K562 (cell line): ENCODE data around the gene FIZ1. TPM values are rescaled to one million over a fixed set of nuclear protein-coding genes. Genes with fewer than 3 reads are reported as not detected.

Source experiments
- ATAC-seq: fragments of 200-7000 bp; cut with Tn5 transposase; 3 replicates; pipeline ENCODE4 v1.9.1; 2020; ENCODE audit warnings: moderate library complexity
- Bru-seq: library from RNA; stranded (reverse); fragments of 400-500 nt; gene quantifications from one replicate; lab custom pipeline; 2021; lab: Mats Ljungman, UMichigan
- BruChase-seq, 2 experiments: library from RNA; stranded (reverse); fragments of 400-500 nt; gene quantifications; one replicate each; lab custom pipeline; 2021; lab: Mats Ljungman, UMichigan
- BruUV-seq: library from RNA; stranded (reverse); fragments of 400-500 nt; replicated peaks from 2 replicates; lab custom pipeline; 2021; lab: Mats Ljungman, UMichigan
- CTCF ChIA-PET: fragments of 300-600 bp; formaldehyde crosslinking; extraction: SDS; loops from one replicate; lab custom pipeline; 2021; ENCODE audit warnings: low intra/inter-chr PET ratio; lab: Yijun Ruan, JAX
- POLR2A ChIA-PET: fragments of 300-600, 350-650 bp; sonication (Branson Sonifier 250); formaldehyde crosslinking; extraction: SDS; loops from one replicate; lab custom pipeline; 2021; ENCODE audit warnings: antibody characterized with exemption, inconsistent platforms; lab: Yijun Ruan, JAX
- DNase-seq, 4 experiments: peaks; one replicate each; pipeline versions ENCODE4 v3.0.0 to v3.0.0-alpha.2; 2011 to 2018; ENCODE audit warnings: low spot score in 3 of 4, mixed read lengths in 3 of 4; ENCODE audit errors: extremely low read depth in 1 of 4
- FAIRE-seq: peaks from 2 replicates; lab custom pipeline; 2011; peaks lifted over from hg19 to GRCh38; lab: Jason Lieb, UNC
- H2AFZ ChIP-seq: 2 replicates; pipeline ENCODE4 v1.6.0; 2011; ENCODE audit warnings: low read depth, low read length, control low read depth, inconsistent platforms
- H3K27ac ChIP-seq: fragments of 200-600 bp; 3 replicates; pipeline ENCODE4 v1.8.0; 2011; ENCODE audit warnings: low read depth, mild to moderate bottlenecking, control low read depth, inconsistent platforms, low read length, moderate library complexity, mixed read lengths; ENCODE audit errors: extremely low read depth
- H3K27me3 ChIP-seq, 2 experiments: fragments of 300-600 bp in 1 of 2; 2 replicates in 1 of 2; 3 replicates in 1 of 2; pipeline versions ENCODE4 v1.6.0 to v1.8.0; 2011; ENCODE audit warnings: inconsistent platforms in 2 of 2, low read length in 2 of 2, mild to moderate bottlenecking in 1 of 2, mixed read lengths in 1 of 2, moderate library complexity in 1 of 2; ENCODE audit not compliant: control insufficient read depth in 2 of 2, insufficient read depth in 2 of 2
- H3K36me3 ChIP-seq: fragments of 300-600 bp; 3 replicates; pipeline ENCODE4 v1.8.0; 2011; ENCODE audit warnings: mild to moderate bottlenecking, low read length, inconsistent platforms; ENCODE audit not compliant: control insufficient read depth, insufficient read depth
- H3K4me1 ChIP-seq, 2 experiments: fragments of 200-600 bp in 1 of 2; replicated peaks in 1 of 2; 2 replicates in 1 of 2; 3 replicates in 1 of 2; pipeline versions ENCODE4 v1.5.1 to v1.8.0; 2011; ENCODE audit warnings: inconsistent platforms in 2 of 2, low read length in 2 of 2, mild to moderate bottlenecking in 1 of 2, mixed read lengths in 1 of 2, moderate library complexity in 1 of 2; ENCODE audit not compliant: control insufficient read depth in 2 of 2, insufficient read depth in 2 of 2
- H3K4me2 ChIP-seq: 2 replicates; pipeline ENCODE4 v1.6.1; 2011; ENCODE audit warnings: low read length, control low read depth, inconsistent platforms, mixed read lengths; ENCODE audit not compliant: insufficient read depth
- H3K4me3 ChIP-seq: fragments of 200-600 bp; sonication (generic), shearing (Covaris generic); 2 replicates; pipeline ENCODE4 v1.5.1; 2016; ENCODE audit warnings: control low read depth, inconsistent platforms
- H3K79me2 ChIP-seq: fragments of 200-600 bp; 3 replicates; pipeline ENCODE4 v1.8.0; 2011; ENCODE audit warnings: low read length, inconsistent platforms; ENCODE audit not compliant: control insufficient read depth, insufficient read depth
- H3K9ac ChIP-seq, 2 experiments: 2 replicates each; pipeline versions ENCODE4 v1.6.0 to v1.6.1; 2011; ENCODE audit warnings: low read depth in 2 of 2, low read length in 2 of 2, control low read depth in 1 of 2, inconsistent platforms in 1 of 2, mild to moderate bottlenecking in 1 of 2, mixed read lengths in 1 of 2; ENCODE audit not compliant: insufficient read depth in 1 of 2
- H3K9me1 ChIP-seq: one replicate; pipeline ENCODE4 v1.6.0; 2011; ENCODE audit warnings: inconsistent platforms, mild to moderate bottlenecking, low read length, moderate library complexity; ENCODE audit not compliant: control insufficient read depth, insufficient read depth
- H3K9me3 ChIP-seq: replicated peaks from 2 replicates; pipeline ENCODE4 v1.5.1; 2011; ENCODE audit warnings: low read depth, low read length, inconsistent platforms; ENCODE audit not compliant: control insufficient read depth, insufficient read depth
- H4K20me1 ChIP-seq: replicated peaks from 2 replicates; pipeline ENCODE4 v1.6.1; 2011; ENCODE audit warnings: low read length, inconsistent platforms, mixed read lengths; ENCODE audit not compliant: control insufficient read depth, insufficient read depth
- CEBPG ChIP-seq, 3 experiments: fragments of 200-800 bp in 1 of 3; sonication (Bioruptor generic) in 1 of 3; sonication (generic) in 1 of 3; formaldehyde crosslinking in 1 of 3; IDR thresholded peaks in 2 of 3; conservative IDR thresholded peaks in 1 of 3; 2 replicates each; pipeline versions ENCODE4 v1.6.1 to v1.8.0; 2016 to 2022; ENCODE audit warnings: missing compliant biosample characterization in 2 of 3, missing genetic modification characterization in 2 of 3, mild to moderate bottlenecking in 1 of 3, missing genetic modification reagents in 1 of 3
- FOXJ3 ChIP-seq: sonication (generic); formaldehyde crosslinking; IDR thresholded peaks from 2 replicates; pipeline ENCODE4 v1.4.0; 2020; ENCODE audit warnings: mild to moderate bottlenecking, missing genetic modification reagents
- MGA ChIP-seq: fragments of 450-650 bp; IDR thresholded peaks from 2 replicates; pipeline ENCODE4 v1.6.1; 2016; ENCODE audit warnings: mild to moderate bottlenecking, moderate library complexity
- TCF7 ChIP-seq: sonication (generic); IDR thresholded peaks from 2 replicates; pipeline ENCODE4 v1.6.1; 2016; ENCODE audit warnings: antibody characterized with exemption, borderline replicate concordance
- ZNF695 ChIP-seq: fragments of 450-650 bp; formaldehyde crosslinking; IDR thresholded peaks from 2 replicates; pipeline ENCODE4 v1.4.0; 2020; ENCODE audit warnings: mild to moderate bottlenecking, moderate library complexity
- WGBS: fragments of 100-300 bp; shearing (Covaris generic); methylation state at CpG from one replicate; pipeline ENCODE4 v1.1.6; 2016; ENCODE audit warnings: low coverage, mixed read lengths; ENCODE audit not compliant: insufficient coverage; ENCODE audit errors: missing lambda C conversion rate; 5-methylcytosine and 5-hydroxymethylcytosine counted together
- in situ Hi-C: fragments of 300-500 bp; cut with MboI; formaldehyde crosslinking; loops from 4 replicates; pipeline ENCODE4 v1.15.0; 2018; ENCODE audit warnings: inconsistent platforms, mixed read lengths
- intact Hi-C: fragments of 100-400 bp; cut with micrococcal nuclease; formaldehyde crosslinking; loops from 2 replicates; pipeline ENCODE4 v1.14.2; 2022
- long read RNA-seq, 3 experiments: library from polyadenylated mRNA in 2 of 3; library from RNA in 1 of 3; unstranded in 2 of 3; stranded (forward) in 1 of 3; transcript quantifications; one replicate each; pipeline ENCODE4 v2.0.0, GENCODE V29; 2019 to 2022
- polyA minus RNA-seq, 3 experiments: library from RNA; depleted of rRNA, polyadenylated mRNA; stranded (reverse); fragments of >200 nt; gene quantifications; 2 replicates each; pipeline ENCODE4 v1.2.3, GENCODE V29; 2011
- polyA plus RNA-seq, 8 experiments: library from polyadenylated mRNA; depleted of rRNA in 4 of 8; stranded (reverse) in 5 of 8; unstranded in 3 of 8; fragments of >200 nt; fragmentation: Nextera tagmentation in 2 of 8; fragmentation: Illumina TruSeq in 1 of 8; extraction: Ambion mirVana in 2 of 8; extraction: Trizol in 1 of 8; gene quantifications; 2 replicates each; pipeline versions ENCODE4 v1.2.1 to v1.2.3, GENCODE V29; 2011 to 2014; ENCODE audit warnings: inconsistent platforms in 1 of 8, missing spikeins in 1 of 8
- total RNA-seq, 7 experiments: library from RNA; depleted of rRNA in 6 of 7; stranded (reverse); fragments of >200 nt in 6 of 7; fragmentation: Illumina TruSeq in 2 of 7; extraction: Trizol in 2 of 7; gene quantifications; 2 replicates each; pipeline versions ENCODE4 v1.2.1 to v1.2.3, GENCODE V29; 2011 to 2021; ENCODE audit warnings: low replicate concordance in 1 of 7

The FIZ1 gene
- total RNA-seq (2011; cell fraction: chromatin; rRNA removed; ENCODE audit: low replicate concordance) = 4.3 and 8.7 TPM in 2 replicates
- 5.7 and 6.8 TPM in 2 replicates for total RNA-seq (2011; cell fraction: nucleolus; rRNA removed)
- 6.9 and 7.8 TPM in 2 replicates for total RNA-seq (2011; cell fraction: nucleoplasm; rRNA removed)
- 5.9 and 7.3 TPM in 2 replicates for total RNA-seq (2014; rRNA removed)
- 2.3 and 3.2 TPM in 2 replicates for total RNA-seq (2014; rRNA removed; fragmentation: Illumina TruSeq; extraction: Trizol)
- total RNA-seq (2015; rRNA removed; fragmentation: Illumina TruSeq; extraction: Trizol) = 4.7 and 5.5 TPM in 2 replicates
- total RNA-seq (2021) = 14.4 and 17.5 TPM in 2 replicates
- polyA plus RNA-seq (2011; rRNA removed) = 3.8 and 4.7 TPM in 2 replicates
- 3.5 and 7.4 TPM in 2 replicates for polyA plus RNA-seq (2011; cell fraction: cytosol; rRNA removed)
- 7.6 and 10.7 TPM in 2 replicates for polyA plus RNA-seq (2011; cell fraction: nucleus; rRNA removed)
- 10.6 and 12.2 TPM in 2 replicates for polyA plus RNA-seq (2012)
- 8.7 TPM in 2 replicates for polyA plus RNA-seq (2014; fragmentation: Illumina TruSeq; extraction: Trizol)
- under 1 TPM; 0.79 to 0.81 TPM for polyA plus RNA-seq (2014; fragmentation: Nextera tagmentation; extraction: Ambion mirVana)
- 5.7 and 5.8 TPM in 2 replicates for polyA plus RNA-seq (2014; rRNA removed)
- polyA minus RNA-seq (2011; rRNA and poly(A)+ RNA removed) = 2.1 and 3.1 TPM in 2 replicates
- 5.5 and 6.6 TPM in 2 replicates for polyA minus RNA-seq (2011; cell fraction: cytosol; rRNA and poly(A)+ RNA removed)
- polyA minus RNA-seq (2011; cell fraction: nucleus; rRNA and poly(A)+ RNA removed) = 2.8 and 3.4 TPM in 2 replicates
- Bru-seq, nascent RNA = percentile 64 among the genes with signal in this experiment
- BruChase-seq, experiment 1, labeled RNA remaining after a 2-hour chase = percentile 66 among the genes with signal in this experiment
- percentile 70 among the genes with signal in this experiment for BruChase-seq, experiment 2, labeled RNA remaining after a 6-hour chase
- long read RNA-seq, experiment 1, full-length matches to known transcripts = 15 of 31 reads
- long read RNA-seq, experiment 1, partial matches to known transcripts = 0 of 31 reads
- long read RNA-seq, experiment 1, other reads (novel, unspliced or antisense) = 16 of 31 reads
- long read RNA-seq, experiment 2, full-length matches to known transcripts = 14 of 22 reads
- long read RNA-seq, experiment 2, partial matches to known transcripts = 0 of 22 reads
- long read RNA-seq, experiment 2, other reads (novel, unspliced or antisense) = 8 of 22 reads
- long read RNA-seq, experiment 3, partial matches to known transcripts = 0 of 3 reads
- long read RNA-seq, experiment 3, other reads (novel, unspliced or antisense) = 3 of 3 reads

GRCh38 chr19:55599468-55599841 lies at the start of gene FIZ1:
FIZ1 (minus strand) TSS chr19:55599517; CDS start chr19:55597865, 1,652 bp downstream.
- H3K36me3 ChIP-seq = peaks cover 24% of the 10 kb centered on the region; the same call in 2 of the 3 replicates
- peaks cover 5% of the 10 kb centered on the region; the same call in 1 of the 2 replicates for H3K9me3 ChIP-seq
- H3K4me2 ChIP-seq = peak within 1 kb of the TSS; percentile 99
- H3K9ac ChIP-seq = peak within 1 kb of the TSS; percentile 96 to 99
- CTCF ChIA-PET = no interaction called here
- peak; percentile 72 to 99 (median 83) for DNase-seq
- peak within 1 kb of the TSS; percentile 60 for H3K4me3 ChIP-seq
- H4K20me1 ChIP-seq = no peaks in the 10 kb centered on the region
- peak; percentile 90 for ATAC-seq
- BruUV-seq = no TSS peak
- POLR2A ChIA-PET = interaction anchor here (0.6 to 3.4 kb wide), 18 partner anchors 11 to 515 kb away, joined by 3 to 22 read pairs (median 4); partner anchors contain the start of genes U2AF2 and ZNF579
- peak; percentile 90 for FAIRE-seq
- peak within 1 kb of the TSS; percentile 100 for H2AFZ ChIP-seq
- H3K79me2 ChIP-seq = peaks cover 18% of the 10 kb centered on the region
- H3K9me1 ChIP-seq = no peaks in the 10 kb centered on the region
- under 1% methylated on average over 19 of the region's 23 CpGs for WGBS
- intact Hi-C loops (no loop called here), in situ Hi-C loops (no loop called here)
- H3K4me1 ChIP-seq = peaks cover 24 to 38% of the 10 kb centered on the region in 2 experiments; a peak in 4 of 5 replicates
- no peaks in the 10 kb centered on the region for H3K27me3 ChIP-seq
- peak within 1 kb of the TSS; percentile 100 for H3K27ac ChIP-seq
- no peak for TF ChIP-seq TCF7
- TF ChIP-seq FOXJ3 (CRISPR knock-in tag) = no peak
- no peak for TF ChIP-seq ZNF695
- TF ChIP-seq CEBPG (CRISPR knock-in tag; IDR thresholded peaks at IDR 0.05) = no peak
- no peak for TF ChIP-seq CEBPG (tag; conservative IDR thresholded peaks at IDR 0.05 in 1 of 2, IDR thresholded peaks at IDR 0.05 in 1 of 2)
- TF ChIP-seq MGA = no peak
